Activated T-helper 17 cell treated with anti-CD3 and anti-CD28 coated beads, Interleukin-2, amount 50 U/mL, for 72 hours (primary cell): Measurements from ENCODE around the gene BBS7. TPM values are rescaled to one million over a fixed set of nuclear protein-coding genes. Genes with fewer than 3 reads are reported as not detected.

Source experiments
- ATAC-seq: fragments of 150-1000 bp; cut with Tn5 transposase; replicated peaks from 2 replicates; pipeline ENCODE4 v1.10.0; 2021; ENCODE audit warnings: mild to moderate bottlenecking, moderate library complexity
- H3K27ac Mint-ChIP-seq: one replicate; pipeline ENCODE4 v1.8.0; 2022; ENCODE audit warnings: mixed read lengths
- H3K27me3 Mint-ChIP-seq: one replicate; pipeline ENCODE4 v1.8.0; 2022; ENCODE audit warnings: mixed read lengths
- H3K36me3 Mint-ChIP-seq: one replicate; pipeline ENCODE4 v1.8.0; 2022; ENCODE audit warnings: low read depth, mild to moderate bottlenecking, mixed read lengths
- H3K4me1 Mint-ChIP-seq: one replicate; pipeline ENCODE4 v1.8.0; 2022; ENCODE audit warnings: mixed read lengths
- H3K4me3 Mint-ChIP-seq: one replicate; pipeline ENCODE4 v1.8.0; 2022; ENCODE audit warnings: mild to moderate bottlenecking, mixed read lengths
- H3K9me3 Mint-ChIP-seq: one replicate; pipeline ENCODE4 v1.8.0; 2022; ENCODE audit warnings: mixed read lengths
- total RNA-seq, 2 donors: library from RNA; stranded (reverse); gene quantifications; one replicate each; pipeline ENCODE4 v1.2.3, GENCODE V29; 2022

BBS7 gene, protein sequence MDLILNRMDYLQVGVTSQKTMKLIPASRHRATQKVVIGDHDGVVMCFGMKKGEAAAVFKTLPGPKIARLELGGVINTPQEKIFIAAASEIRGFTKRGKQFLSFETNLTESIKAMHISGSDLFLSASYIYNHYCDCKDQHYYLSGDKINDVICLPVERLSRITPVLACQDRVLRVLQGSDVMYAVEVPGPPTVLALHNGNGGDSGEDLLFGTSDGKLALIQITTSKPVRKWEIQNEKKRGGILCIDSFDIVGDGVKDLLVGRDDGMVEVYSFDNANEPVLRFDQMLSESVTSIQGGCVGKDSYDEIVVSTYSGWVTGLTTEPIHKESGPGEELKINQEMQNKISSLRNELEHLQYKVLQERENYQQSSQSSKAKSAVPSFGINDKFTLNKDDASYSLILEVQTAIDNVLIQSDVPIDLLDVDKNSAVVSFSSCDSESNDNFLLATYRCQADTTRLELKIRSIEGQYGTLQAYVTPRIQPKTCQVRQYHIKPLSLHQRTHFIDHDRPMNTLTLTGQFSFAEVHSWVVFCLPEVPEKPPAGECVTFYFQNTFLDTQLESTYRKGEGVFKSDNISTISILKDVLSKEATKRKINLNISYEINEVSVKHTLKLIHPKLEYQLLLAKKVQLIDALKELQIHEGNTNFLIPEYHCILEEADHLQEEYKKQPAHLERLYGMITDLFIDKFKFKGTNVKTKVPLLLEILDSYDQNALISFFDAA
- 10 to 100 TPM; 12.1 to 17.8 TPM for total RNA-seq

DNA sequence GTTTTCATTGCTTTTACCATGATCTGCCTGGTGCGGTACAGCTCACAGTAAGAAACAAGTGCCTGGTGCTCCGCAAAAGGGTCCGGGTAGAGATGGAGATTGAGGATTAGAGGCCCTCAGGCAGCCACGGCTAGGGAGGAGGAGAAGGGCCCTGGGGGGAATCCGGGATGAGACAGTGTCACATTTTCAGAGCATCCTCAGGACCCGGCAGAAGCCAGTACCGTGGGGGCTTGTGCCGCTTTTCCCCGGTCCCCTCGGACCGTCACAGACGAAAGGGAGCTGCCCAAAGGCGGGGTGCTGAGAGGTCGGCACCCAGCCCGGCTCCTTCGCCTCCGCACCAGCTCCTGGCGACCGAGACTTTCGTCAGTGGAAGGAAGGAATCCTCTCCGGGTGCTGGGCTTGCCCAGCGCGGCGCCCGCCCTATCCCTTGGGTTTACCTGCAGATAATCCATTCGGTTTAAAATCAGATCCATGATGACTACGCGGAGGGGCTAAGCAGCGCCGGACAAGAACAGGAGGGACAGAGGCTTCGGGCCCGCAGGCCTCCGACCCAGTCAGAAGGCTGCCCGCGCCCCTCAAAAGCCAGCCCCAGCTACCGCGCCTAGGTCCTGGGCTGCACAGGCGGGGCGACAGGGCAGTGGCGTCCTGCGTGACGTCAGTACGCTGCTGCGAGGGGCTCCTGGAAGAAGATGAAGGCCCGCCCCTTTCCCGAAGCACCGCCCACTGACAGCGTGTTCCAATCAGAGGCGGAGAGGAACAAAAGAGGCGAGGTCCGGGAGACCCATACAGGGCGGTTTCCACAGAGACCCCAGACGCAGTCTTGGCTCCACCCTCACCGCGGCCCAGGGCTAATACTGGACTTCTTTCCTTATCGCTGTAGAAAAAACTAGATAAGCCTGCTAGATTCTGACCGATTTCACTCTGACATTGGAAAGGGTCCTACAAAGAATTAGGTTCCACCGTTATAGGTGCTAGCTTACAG is at the start of gene BBS7:
BBS7 (minus strand) TSS at position 634 of the 982 bp plus-strand sequence; CDS start at position 473, 161 bp downstream.
- peak; percentile 99 for ATAC-seq
- Mint-ChIP-seq H3K4me3 (peak within 1 kb of the TSS; percentile 90), H3K27ac (peak within 1 kb of the TSS; percentile 89), H3K9me3 (no peaks in the 10 kb centered on the region), H3K27me3 (peaks cover 8% of the 10 kb centered on the region), H3K4me1 (peaks cover 11% of the 10 kb centered on the region), H3K36me3 (peaks cover 25% of the 10 kb centered on the region)

DNA sequence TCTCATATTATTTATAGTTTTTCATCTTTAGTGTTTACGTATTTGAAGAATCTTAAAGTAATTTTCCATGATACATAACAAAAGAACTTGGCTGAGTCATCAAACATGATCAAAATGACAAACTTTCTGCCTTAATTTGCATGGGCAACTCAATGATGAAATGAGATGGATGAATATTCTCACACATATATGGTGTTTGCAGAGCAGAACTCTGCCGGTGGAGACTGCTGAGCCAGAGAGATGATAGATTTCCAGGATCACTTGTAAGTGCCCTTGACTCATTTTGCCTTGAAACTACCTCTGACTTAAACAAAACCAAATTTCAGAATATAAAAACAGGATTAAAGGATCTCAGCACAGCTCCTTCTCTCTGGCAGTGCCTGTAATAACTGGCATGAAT is 43.4 kb upstream of the BBS7 start:
- Mint-ChIP-seq H3K4me3 (no peak overlapping the region), H3K27ac (peak overlapping the region; percentile 23), H3K9me3 (peaks cover 3% of the 10 kb centered on the region), H3K27me3 (no peaks in the 10 kb centered on the region), H3K36me3 (no peaks in the 10 kb centered on the region), H3K4me1 (no peaks in the 10 kb centered on the region)
- ATAC-seq: peak; percentile 70

DNA sequence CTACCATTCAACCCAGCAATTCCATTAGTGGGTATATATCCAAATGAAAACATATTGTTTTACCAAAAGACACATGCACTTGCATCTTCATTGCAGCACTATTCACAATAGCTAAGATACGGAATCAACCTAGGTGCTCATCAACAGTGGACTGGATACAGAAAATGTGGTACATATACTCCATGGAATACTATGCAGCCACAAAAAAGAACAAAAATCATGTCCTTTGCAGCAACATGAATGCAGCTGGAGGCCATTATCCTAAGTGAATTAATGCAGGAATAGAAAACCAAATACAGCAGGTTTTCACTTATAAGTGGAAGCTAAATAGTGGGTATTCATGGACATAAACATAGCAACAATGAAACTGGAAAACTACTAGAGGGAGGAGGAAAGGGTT is 38.1 kb upstream of the BBS7 start:
- Mint-ChIP-seq H3K4me3 (no peak overlapping the region), H3K27ac (no peak overlapping the region), H3K36me3 (no peaks in the 10 kb centered on the region), H3K9me3 (no peaks in the 10 kb centered on the region), H3K4me1 (no peaks in the 10 kb centered on the region), H3K27me3 (peaks cover 5% of the 10 kb centered on the region)
- ATAC-seq: no peak

DNA sequence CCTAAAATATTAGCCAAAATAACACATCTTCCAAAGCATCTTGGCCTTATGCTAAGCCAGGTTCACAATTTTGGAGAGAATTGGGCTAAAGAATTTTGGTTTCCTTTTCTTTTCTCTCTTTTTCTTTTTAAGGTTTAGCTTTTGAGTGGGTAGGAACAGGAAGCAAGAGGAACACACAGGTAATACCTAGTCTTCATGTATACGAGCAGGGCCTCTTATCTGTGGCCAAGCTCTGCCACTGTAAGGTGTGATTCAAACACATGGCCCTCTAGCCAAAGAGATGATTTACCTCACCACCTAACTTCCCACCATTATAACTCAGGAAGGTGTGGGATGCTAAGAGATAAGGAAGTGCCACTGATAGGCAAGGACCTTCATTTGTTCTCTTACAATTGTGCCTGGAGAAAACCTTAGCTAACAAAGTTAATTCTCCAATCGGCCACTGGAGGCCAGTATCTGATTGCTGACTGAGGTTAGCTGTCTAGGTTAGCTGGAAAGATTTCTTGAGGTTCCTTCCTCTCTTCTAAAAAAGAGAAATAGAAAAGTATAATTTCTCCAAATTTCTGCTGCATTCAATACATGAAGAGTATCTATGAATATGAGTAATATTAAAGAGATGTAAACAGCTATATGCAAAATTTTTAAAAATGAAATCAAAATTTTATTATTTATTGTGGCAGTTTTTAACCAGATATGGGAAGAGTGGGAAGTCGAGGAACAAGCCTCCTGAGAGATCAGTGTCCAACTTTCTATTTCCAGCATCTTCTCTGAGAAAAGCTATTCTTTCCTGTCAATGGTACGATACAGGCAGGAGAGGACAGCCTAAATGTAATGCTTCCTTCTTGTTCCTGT is 30.1 kb upstream of the BBS7 start:
- no peaks in the 10 kb centered on the region for H3K36me3 Mint-ChIP-seq

DNA sequence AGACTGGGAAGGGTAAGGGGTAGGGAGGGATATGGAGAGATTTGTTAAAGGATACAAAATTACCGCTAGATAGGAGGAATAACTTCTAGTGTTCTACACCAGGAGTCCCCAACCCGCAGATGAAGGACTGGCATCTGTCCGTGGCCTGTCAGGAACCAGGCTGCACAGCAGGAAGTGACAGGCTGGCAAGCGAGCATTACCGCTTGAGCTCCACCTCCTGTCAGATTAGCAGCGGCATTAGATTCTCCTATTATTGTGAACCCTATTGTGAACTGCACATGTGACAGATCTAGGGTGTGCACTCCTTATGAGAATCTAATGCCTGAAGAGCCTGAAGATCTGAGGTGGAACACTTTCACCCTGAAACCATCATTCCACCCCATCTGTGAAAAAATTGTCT is 27.9 kb upstream of the BBS7 start:
- Mint-ChIP-seq H3K27me3 (no peaks in the 10 kb centered on the region), H3K27ac (no peak overlapping the region), H3K36me3 (no peaks in the 10 kb centered on the region), H3K4me3 (peak overlapping the region; percentile 7), H3K9me3 (no peaks in the 10 kb centered on the region), H3K4me1 (no peaks in the 10 kb centered on the region)
- ATAC-seq: no peak

More for the DNA sequence above, 30.1 kb upstream of the BBS7 start:
- no peak overlapping the region for H3K4me3 Mint-ChIP-seq
- H3K27ac Mint-ChIP-seq: no peak overlapping the region
- peaks cover 5% of the 10 kb centered on the region for H3K27me3 Mint-ChIP-seq
- peak; percentile 67 for ATAC-seq
- H3K9me3 Mint-ChIP-seq: no peaks in the 10 kb centered on the region
- no peaks in the 10 kb centered on the region for H3K4me1 Mint-ChIP-seq

DNA sequence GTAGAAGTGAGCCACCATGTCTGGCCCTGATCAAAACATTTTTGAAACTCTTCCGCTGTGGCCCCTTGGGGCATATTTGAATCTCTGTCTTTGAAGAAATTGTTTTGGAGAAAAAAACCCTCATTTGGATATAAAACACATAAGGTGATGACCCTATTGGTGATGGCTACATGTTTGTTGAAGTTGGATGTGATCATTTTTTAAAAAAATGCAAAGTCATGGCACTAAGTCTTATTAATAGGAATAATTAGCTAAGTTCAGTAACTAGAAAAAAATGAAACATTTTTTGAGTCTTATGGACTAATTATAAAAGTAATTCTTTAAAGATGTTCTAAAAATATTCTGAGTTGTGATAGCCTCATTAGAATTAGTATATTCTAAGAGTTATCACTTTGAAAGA is 17.9 kb upstream of the BBS7 start:
- Mint-ChIP-seq H3K36me3 (no peaks in the 10 kb centered on the region), H3K4me3 (no peak overlapping the region), H3K27ac (no peak overlapping the region), H3K9me3 (no peaks in the 10 kb centered on the region), H3K27me3 (peaks cover 33% of the 10 kb centered on the region), H3K4me1 (no peaks in the 10 kb centered on the region)
- no peak for ATAC-seq

DNA sequence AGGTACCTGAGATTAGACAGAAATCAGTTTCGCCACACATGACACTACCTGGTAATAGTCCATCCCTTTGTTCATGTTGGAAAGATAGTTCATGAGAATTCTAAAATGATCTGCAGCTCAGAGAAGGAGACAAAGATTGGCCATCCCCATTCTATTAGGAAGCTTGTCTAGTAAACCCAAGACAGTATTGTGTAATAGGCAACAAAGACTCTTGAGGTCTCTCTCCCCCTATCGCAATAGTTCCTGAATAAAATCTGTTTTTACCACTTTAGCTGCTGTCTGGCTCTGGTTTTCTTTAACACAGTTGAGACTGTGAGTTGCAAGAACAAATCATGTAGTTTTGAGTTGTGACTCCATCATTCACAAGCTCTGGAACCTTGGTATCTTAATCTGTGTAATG is 14.8 kb upstream of the BBS7 start:
- Mint-ChIP-seq H3K36me3 (no peaks in the 10 kb centered on the region), H3K27ac (no peak overlapping the region), H3K9me3 (no peaks in the 10 kb centered on the region), H3K27me3 (peaks cover 37% of the 10 kb centered on the region), H3K4me1 (no peaks in the 10 kb centered on the region), H3K4me3 (no peak overlapping the region)
- ATAC-seq: no peak

DNA sequence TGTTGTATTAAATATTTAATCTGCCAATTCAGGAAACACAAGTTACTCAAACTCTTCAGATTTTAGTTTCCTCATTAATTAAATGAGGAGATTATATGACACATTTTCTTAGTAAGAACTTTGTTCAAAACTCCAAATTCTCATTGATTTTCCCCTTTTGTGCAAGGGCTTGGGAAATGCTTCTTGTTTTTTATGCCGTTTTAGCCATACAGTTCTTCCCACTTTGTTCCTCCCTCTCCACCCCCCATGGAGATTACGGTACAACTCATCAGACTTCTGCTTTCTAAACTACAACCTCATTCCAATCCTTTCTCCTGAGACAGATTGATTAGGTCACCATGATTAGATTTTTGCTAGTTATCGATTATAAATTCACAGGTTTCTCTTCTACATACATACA is 10.9 kb upstream of the BBS7 start:
- ATAC-seq: no peak
- no peak overlapping the region for H3K4me3 Mint-ChIP-seq
- H3K4me1 Mint-ChIP-seq: no peaks in the 10 kb centered on the region
- H3K9me3 Mint-ChIP-seq: no peaks in the 10 kb centered on the region
- H3K36me3 Mint-ChIP-seq: no peaks in the 10 kb centered on the region
- no peak overlapping the region for H3K27ac Mint-ChIP-seq
- peaks cover 25% of the 10 kb centered on the region for H3K27me3 Mint-ChIP-seq

DNA sequence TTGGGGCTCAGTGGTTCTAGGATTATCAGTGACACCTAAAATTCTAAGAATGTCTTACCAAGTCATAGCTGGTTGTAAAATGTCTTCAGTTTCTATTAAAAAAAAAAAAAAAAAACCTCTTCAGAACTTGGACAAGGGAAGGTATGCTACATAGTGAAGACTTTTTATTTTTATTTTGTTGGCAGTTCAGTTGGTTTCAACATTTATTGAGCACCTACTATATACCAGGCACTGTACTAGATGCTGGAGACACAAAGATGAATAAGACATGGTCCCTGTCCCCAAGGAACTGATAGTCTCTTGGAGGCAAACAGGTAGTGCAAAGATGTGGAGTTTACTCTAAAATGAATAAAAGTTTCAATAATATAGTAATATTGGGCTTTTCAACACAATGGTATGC is 8.9 kb upstream of the BBS7 start:
- peaks cover 22% of the 10 kb centered on the region for H3K27me3 Mint-ChIP-seq
- no peak overlapping the region for H3K27ac Mint-ChIP-seq
- no peak for ATAC-seq
- H3K36me3 Mint-ChIP-seq: no peaks in the 10 kb centered on the region
- no peak overlapping the region for H3K4me3 Mint-ChIP-seq
- H3K4me1 Mint-ChIP-seq: no peaks in the 10 kb centered on the region
- H3K9me3 Mint-ChIP-seq: no peaks in the 10 kb centered on the region

DNA sequence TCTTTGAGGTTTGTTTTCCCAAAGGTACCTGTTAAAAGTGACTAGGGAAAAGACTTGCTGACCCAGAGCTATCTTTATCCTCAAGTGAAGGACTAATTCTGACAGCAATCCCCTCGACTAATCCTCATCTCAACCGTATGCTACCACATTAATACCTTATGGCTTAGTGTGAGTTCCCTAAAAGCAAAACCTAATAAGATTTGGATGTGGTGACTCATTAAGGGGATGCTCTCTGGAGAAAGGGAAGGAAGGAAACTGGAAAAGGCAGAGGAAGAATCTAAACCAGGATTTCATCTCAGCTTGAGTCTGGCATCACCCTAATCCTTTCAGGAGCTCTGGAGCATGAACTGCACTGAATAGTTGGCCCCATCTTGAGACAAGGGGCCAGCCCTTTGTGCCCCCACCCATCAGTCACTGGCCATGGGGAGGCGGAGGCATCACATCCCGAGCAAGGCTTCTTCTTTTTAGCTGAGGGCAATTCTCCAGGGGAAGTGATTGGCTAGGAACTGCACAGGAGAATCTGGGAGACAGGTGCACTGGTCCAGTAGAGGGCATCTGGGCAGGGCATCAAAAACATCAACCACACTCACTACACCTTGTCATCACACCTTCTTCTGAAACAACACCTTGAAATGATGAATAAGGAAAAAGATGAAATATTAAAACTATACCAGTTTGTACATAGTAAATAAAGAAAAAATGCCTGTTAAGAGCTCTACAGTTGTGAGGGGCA is 6.9 kb upstream of the BBS7 start:
- no peaks in the 10 kb centered on the region for H3K36me3 Mint-ChIP-seq
- no peaks in the 10 kb centered on the region for H3K9me3 Mint-ChIP-seq
- no peak for ATAC-seq
- no peak overlapping the region for H3K27ac Mint-ChIP-seq
- peaks cover 22% of the 10 kb centered on the region for H3K27me3 Mint-ChIP-seq
- no peak overlapping the region for H3K4me3 Mint-ChIP-seq
- no peaks in the 10 kb centered on the region for H3K4me1 Mint-ChIP-seq

DNA sequence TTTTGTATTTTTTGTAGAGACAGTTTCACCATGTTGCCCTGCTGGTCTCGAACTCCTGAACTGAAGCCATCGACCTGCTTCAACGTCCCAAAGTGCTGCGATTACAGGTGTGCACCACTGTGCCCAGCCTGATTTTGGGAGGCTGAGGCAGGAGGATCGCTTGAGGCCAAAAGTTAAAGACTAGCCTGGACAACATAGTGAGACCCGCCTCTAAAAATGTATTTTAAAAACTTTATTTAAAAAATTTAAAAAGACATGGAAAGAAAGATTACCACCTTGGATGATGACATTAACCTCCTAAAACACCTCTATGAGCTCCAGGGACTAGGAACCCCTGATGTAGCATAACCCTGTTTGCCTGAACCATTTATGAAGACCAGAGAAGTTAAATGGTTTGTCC is 5.8 kb upstream of the BBS7 start:
- Mint-ChIP-seq H3K9me3 (no peaks in the 10 kb centered on the region), H3K4me1 (no peaks in the 10 kb centered on the region), H3K27me3 (peaks cover 19% of the 10 kb centered on the region), H3K36me3 (no peaks in the 10 kb centered on the region), H3K27ac (no peak overlapping the region), H3K4me3 (no peak overlapping the region)
- no peak for ATAC-seq

DNA sequence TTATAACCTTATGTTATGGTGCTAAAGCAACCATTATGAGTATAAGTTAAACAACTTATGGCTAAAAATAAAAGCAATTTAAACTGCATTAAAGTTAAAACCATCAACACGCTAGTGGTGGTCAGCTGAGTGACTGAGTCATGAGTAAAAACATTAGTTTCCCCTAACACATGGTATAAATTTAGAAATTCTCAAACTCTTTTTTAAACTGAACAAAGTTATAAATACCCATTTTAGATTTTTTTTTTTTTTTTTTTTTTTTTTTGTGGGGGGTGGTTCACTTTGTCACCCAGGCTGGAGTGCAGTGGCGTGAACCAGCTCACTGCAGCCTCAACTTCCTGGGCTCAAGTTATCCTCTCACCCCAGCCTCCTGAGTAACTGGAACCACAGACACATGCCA is 5.4 kb upstream of the BBS7 start:
- no peaks in the 10 kb centered on the region for H3K36me3 Mint-ChIP-seq
- no peak overlapping the region for H3K27ac Mint-ChIP-seq
- no peaks in the 10 kb centered on the region for H3K9me3 Mint-ChIP-seq
- ATAC-seq: no peak
- no peak overlapping the region for H3K4me3 Mint-ChIP-seq
- H3K4me1 Mint-ChIP-seq: no peaks in the 10 kb centered on the region
- peaks cover 18% of the 10 kb centered on the region for H3K27me3 Mint-ChIP-seq

DNA sequence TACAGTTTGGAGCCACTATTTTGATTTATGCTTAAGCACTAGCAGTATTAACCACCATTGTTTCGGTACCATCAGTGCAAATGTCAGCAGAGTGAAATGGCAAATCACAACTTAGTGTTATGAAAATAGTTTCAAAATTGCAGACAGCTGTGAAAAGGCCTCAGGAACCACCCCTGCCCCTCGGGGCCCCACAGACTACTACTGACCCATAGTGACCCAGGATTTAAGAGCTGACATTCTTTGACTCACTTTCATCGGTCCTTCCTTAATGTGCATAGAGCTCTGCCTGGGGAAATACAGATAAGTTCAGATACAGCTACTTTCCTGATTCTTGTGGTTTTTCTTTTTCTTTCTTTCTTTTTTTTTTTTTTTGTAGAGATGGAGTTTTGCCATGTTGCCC is 3.3 kb upstream of the BBS7 start:
- peaks cover 14% of the 10 kb centered on the region for H3K27me3 Mint-ChIP-seq

More for the DNA sequence above, 3.3 kb upstream of the BBS7 start:
- Mint-ChIP-seq H3K9me3 (no peaks in the 10 kb centered on the region), H3K4me1 (peaks cover 5% of the 10 kb centered on the region), H3K4me3 (no peak overlapping the region), H3K27ac (no peak overlapping the region), H3K36me3 (no peaks in the 10 kb centered on the region)
- no peak for ATAC-seq
